ENCODE data around the gene GYPA. TPM values are rescaled to one million over a fixed set of nuclear protein-coding genes. Genes with fewer than 3 reads are reported as not detected.

The GYPA gene
- total RNA-seq, 1 experiment from 2014 or later: not detected

Other genes starting within 250 kb of the GYPA start
- 1.2 and 1.5 TPM in 2 replicates for gene GYPE, start 235.2 kb downstream of the GYPA start, total RNA-seq (2021)
- not detected in 2 replicates for gene GYPB, start 121.3 kb downstream of the GYPA start, total RNA-seq (2021)

Data from A673 (cell line).